HFFc6 (cell line): ENCODE results near the gene PLCL2. TPM values are rescaled to one million over a fixed set of nuclear protein-coding genes. Genes with fewer than 3 reads are reported as not detected.

Source experiments
- DNase-seq: peaks from one replicate; pipeline ENCODE4 v3.0.0-alpha.2; 2018
- H3K27ac Mint-ChIP-seq: 2 replicates; pipeline ENCODE4 v1.8.0; 2020; ENCODE audit warnings: mild to moderate bottlenecking, mixed read lengths
- H3K27me3 Mint-ChIP-seq: 2 replicates; pipeline ENCODE4 v1.8.0; 2021; ENCODE audit warnings: mild to moderate bottlenecking, moderate library complexity, mixed read lengths; ENCODE audit not compliant: insufficient read depth
- H3K36me3 Mint-ChIP-seq: 2 replicates; pipeline ENCODE4 v1.8.0; 2021; ENCODE audit warnings: low read depth, mixed read lengths
- H3K4me1 Mint-ChIP-seq: 2 replicates; pipeline ENCODE4 v1.8.0; 2020; ENCODE audit warnings: low read depth, mixed read lengths
- H3K4me3 Mint-ChIP-seq: 2 replicates; pipeline ENCODE4 v1.8.0; 2020; ENCODE audit warnings: mild to moderate bottlenecking, moderate library complexity, mixed read lengths
- H3K9me3 Mint-ChIP-seq: 2 replicates; pipeline ENCODE4 v1.8.0; 2020; ENCODE audit warnings: mild to moderate bottlenecking, mixed read lengths
- CTCF ChIP-seq: fragments of 200-600 bp; sonication (generic); IDR thresholded peaks from 2 replicates; pipeline ENCODE4 v1.5.0; 2021; ENCODE audit warnings: antibody characterized with exemption, mild to moderate bottlenecking
- total RNA-seq, 6 experiments: library from RNA; stranded (reverse); fragmentation: NEBNext Ultra II Directional; extraction: Animal tissue kit (Norgen Biotek cat#: 25700); gene quantifications; 2 replicates in 1 of 6; 3 replicates in 5 of 6; pipeline ENCODE4 v1.2.3, GENCODE V29; 2021

Gene PLCL2
- total RNA-seq, 6 experiments from 2014 or later = 3.9 to 6.4 (median 5.7) TPM

- no peak overlapping the region for H3K27ac Mint-ChIP-seq
- no peak for DNase-seq
- peaks cover 5% of the 10 kb centered on the region for H3K36me3 Mint-ChIP-seq
- no peak overlapping the region for H3K4me3 Mint-ChIP-seq
- H3K4me1 Mint-ChIP-seq = peaks cover 3% of the 10 kb centered on the region
- no peaks in the 10 kb centered on the region for H3K27me3 Mint-ChIP-seq
- H3K9me3 Mint-ChIP-seq = no peaks in the 10 kb centered on the region
- TF ChIP-seq CTCF = no peak
Measured at GRCh38 chr3:17065315-17065714, 180.6 kb downstream of the PLCL2 start.

DNA sequence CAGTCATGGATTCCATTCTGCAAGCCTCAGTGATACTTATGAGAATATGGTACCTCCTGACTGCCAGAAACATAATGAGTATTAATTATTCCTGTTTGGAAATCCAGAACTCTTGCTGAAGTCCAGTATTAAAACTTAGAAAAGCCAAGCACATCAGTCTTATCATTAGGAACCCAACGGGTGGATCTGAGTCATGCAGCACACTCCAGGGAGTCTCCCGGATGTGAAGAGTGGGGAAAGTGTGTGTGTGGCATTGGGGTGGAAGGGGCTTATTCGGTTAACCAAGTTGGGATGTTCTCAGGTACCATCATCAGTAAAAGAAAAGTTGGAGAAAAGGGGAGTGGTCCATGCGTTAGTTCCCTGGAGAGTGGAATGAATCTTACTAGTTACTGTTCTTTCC is 181.1 kb downstream of the PLCL2 start:
- no peak for DNase-seq
- Mint-ChIP-seq H3K4me3 (no peak overlapping the region), H3K4me1 (peaks cover 8% of the 10 kb centered on the region), H3K9me3 (no peaks in the 10 kb centered on the region), H3K36me3 (peaks cover 5% of the 10 kb centered on the region), H3K27me3 (no peaks in the 10 kb centered on the region), H3K27ac (no peak overlapping the region)
- no peak for TF ChIP-seq CTCF

GRCh38 chr3:17069754-17070153 is 185.0 kb downstream of the PLCL2 start:
- peaks cover 9% of the 10 kb centered on the region for H3K4me1 Mint-ChIP-seq
- H3K9me3 Mint-ChIP-seq = no peaks in the 10 kb centered on the region
- no peak for DNase-seq
- no peak overlapping the region for H3K27ac Mint-ChIP-seq
- no peaks in the 10 kb centered on the region for H3K27me3 Mint-ChIP-seq
- no peak for TF ChIP-seq CTCF
- H3K4me3 Mint-ChIP-seq = no peak overlapping the region
- H3K36me3 Mint-ChIP-seq = peaks cover 5% of the 10 kb centered on the region; the same call in 1 of the 2 replicates

DNA sequence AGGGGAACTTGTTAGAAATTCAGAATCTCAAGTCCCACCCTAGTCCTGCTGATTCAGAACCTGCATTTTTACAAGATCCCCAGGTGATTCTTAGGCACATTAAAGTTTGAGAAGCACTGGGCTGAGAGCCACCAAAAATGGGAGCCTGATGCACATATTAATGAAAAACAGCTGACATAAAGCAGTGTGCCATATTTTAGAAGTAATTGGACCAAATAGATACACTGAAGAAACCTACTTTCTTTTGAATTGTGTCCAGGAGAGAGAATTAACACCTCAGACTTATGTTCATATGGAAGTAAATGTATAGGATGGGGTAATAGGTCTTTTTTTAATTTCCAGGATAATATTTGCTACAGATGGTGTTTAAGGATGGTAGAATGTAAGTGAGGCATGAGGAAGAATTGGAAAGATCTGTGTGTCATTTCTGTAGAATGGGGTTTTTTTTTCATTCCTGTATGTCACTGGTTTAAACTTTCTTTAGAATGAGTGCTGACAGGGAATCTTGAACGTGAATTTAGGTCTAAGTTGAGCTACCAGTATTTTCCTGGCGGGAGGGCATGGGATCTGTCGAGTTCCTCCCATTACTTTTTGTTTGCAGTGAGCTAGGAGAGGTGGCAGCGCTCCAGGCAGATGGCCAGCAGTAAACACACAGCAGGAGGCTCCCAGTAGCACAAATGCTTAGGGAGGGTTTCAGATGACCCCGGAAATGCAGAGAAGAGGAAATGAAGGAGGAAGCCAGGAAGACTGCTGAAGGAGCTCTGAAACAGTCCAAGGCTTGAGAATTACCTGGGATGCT is 185.6 kb downstream of the PLCL2 start:
- peaks cover 9% of the 10 kb centered on the region for H3K4me1 Mint-ChIP-seq
- no peaks in the 10 kb centered on the region for H3K9me3 Mint-ChIP-seq
- no peak for DNase-seq
- no peak overlapping the region for H3K27ac Mint-ChIP-seq
- H3K36me3 Mint-ChIP-seq = peaks cover 5% of the 10 kb centered on the region; the same call in 1 of the 2 replicates
- H3K4me3 Mint-ChIP-seq = no peak overlapping the region
- no peaks in the 10 kb centered on the region for H3K27me3 Mint-ChIP-seq
- TF ChIP-seq CTCF = no peak

DNA sequence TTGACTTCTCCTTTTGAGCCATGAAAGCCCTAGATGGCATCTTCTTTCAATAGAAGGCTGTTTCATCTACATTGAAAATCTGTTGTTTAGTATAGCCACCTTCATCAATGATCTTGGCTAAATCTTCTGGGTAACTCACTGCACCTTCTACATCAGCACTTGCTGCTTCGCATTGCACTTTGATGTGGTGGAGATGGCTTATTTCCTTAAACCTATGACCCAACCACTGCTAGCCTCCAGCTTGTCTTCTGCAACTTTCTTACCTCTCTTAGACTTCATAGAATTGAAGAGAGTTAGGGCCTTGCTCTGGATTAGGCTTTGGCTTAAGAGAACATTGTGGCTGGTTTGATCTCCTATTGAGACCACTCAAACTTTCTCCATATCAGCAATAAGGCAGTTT is 189.8 kb downstream of the PLCL2 start:
- H3K4me3 Mint-ChIP-seq = no peak overlapping the region
- H3K4me1 Mint-ChIP-seq = peaks cover 9% of the 10 kb centered on the region
- H3K27me3 Mint-ChIP-seq = peaks cover 2% of the 10 kb centered on the region; the same call in 1 of the 2 replicates
- H3K9me3 Mint-ChIP-seq = no peaks in the 10 kb centered on the region
- H3K27ac Mint-ChIP-seq = no peak overlapping the region
- no peak for DNase-seq
- H3K36me3 Mint-ChIP-seq = peaks cover 6% of the 10 kb centered on the region; the same call in 1 of the 2 replicates
- no peak for TF ChIP-seq CTCF
